Karpas-422 (cell line): ENCODE data around the gene ESRRB. TPM values are rescaled to one million over a fixed set of nuclear protein-coding genes. Genes with fewer than 3 reads are reported as not detected.
"Not testable (repeated sequence)": the region's sequence is repeated elsewhere in the genome, so short reads cannot be mapped to it uniquely, and the experiment has no call there.

Experiments
- DNase-seq: peaks from one replicate; pipeline ENCODE4 v3.0.0-alpha.2; 2015
- H2AFZ ChIP-seq: fragments of 200-600 bp; sonication (generic); 2 replicates; pipeline ENCODE4 v1.6.1; 2014; ENCODE audit warnings: antibody characterized with exemption, low read length, mixed read lengths
- H3K27ac ChIP-seq: fragments of 200-600 bp; sonication (generic); 2 replicates; pipeline ENCODE4 v1.5.1; 2014; ENCODE audit warnings: mild to moderate bottlenecking, low read length, moderate library complexity
- H3K27me3 ChIP-seq: fragments of 200-600 bp; sonication (generic); 2 replicates; pipeline ENCODE4 v1.6.1; 2014; ENCODE audit warnings: low read length, mixed read lengths
- H3K36me3 ChIP-seq: fragments of 200-600 bp; sonication (generic); 2 replicates; pipeline ENCODE4 v1.6.1; 2014; ENCODE audit warnings: low read length, mixed read lengths; ENCODE audit not compliant: insufficient read depth
- H3K4me1 ChIP-seq: fragments of 200-600 bp; sonication (generic); 2 replicates; pipeline ENCODE4 v1.6.1; 2014; ENCODE audit warnings: mild to moderate bottlenecking, low read length, mixed read lengths
- H3K4me2 ChIP-seq: fragments of 200-600 bp; sonication (generic); 2 replicates; pipeline ENCODE4 v1.6.1; 2014; ENCODE audit warnings: low read length, low read depth, mild to moderate bottlenecking; ENCODE audit not compliant: poor library complexity, severe bottlenecking
- H3K4me3 ChIP-seq: fragments of 200-600 bp; sonication (generic); 2 replicates; pipeline ENCODE4 v1.5.1; 2014; ENCODE audit warnings: mild to moderate bottlenecking, antibody characterized with exemption, low read length, mixed read lengths
- H3K79me2 ChIP-seq: fragments of 200-600 bp; sonication (generic); 2 replicates; pipeline ENCODE4 v1.6.1; 2014; ENCODE audit warnings: mild to moderate bottlenecking, low read length, mixed read lengths
- H3K9ac ChIP-seq: fragments of 200-600 bp; sonication (generic); 2 replicates; pipeline ENCODE4 v1.6.0; 2014; ENCODE audit warnings: low read length
- H3K9me2 ChIP-seq: fragments of 200-600 bp; sonication (generic), shearing (Covaris generic); replicated peaks from 2 replicates; pipeline ENCODE4 v1.6.0; 2014; ENCODE audit warnings: mild to moderate bottlenecking, low read length, moderate library complexity; ENCODE audit not compliant: insufficient read depth
- H3K9me3 ChIP-seq: fragments of 300-700, 200-600 bp; sonication (generic); 2 replicates; pipeline ENCODE4 v1.6.1; 2014; ENCODE audit warnings: low read length, mixed read lengths
- H4K20me1 ChIP-seq: fragments of 200-600 bp; sonication (generic); 2 replicates; pipeline ENCODE4 v1.6.1; 2014; ENCODE audit warnings: mild to moderate bottlenecking, antibody characterized with exemption, low read length, low read depth; ENCODE audit not compliant: insufficient read depth
- total RNA-seq: library from RNA; depleted of rRNA; stranded (reverse); fragments of >200 nt; shearing (Covaris generic); gene quantifications from 2 replicates; pipeline ENCODE4 v1.2.3, GENCODE V29; 2014; ENCODE audit warnings: low replicate concordance

Gene ESRRB
- total RNA-seq, 1 experiment from 2014 or later = not detected

DNA sequence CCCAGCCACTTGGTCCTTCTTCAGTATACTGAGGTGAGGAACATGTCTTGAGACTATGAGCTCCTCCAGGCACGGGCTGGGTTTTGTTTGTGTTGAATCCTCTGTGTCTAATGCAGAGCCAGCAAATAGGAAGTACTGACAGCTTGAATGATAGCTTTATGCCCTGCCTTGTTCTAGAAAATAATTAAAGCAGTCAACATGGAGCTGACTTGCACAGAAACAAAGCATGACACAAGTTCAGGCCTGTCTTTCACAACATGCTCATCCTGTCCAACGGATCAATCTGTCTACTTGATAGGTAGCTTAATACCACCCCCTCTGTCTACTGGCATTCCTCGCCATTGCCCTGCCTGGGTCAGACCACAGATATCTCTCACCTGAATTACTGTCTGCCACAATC, 140.9 kb downstream of the ESRRB start:
- Histone ChIP-seq H3K79me2 (no peaks in the 10 kb centered on the region), H3K36me3 (no peaks in the 10 kb centered on the region), H3K9me3 (peaks cover 4% of the 10 kb centered on the region; the same call in 1 of the 2 replicates), H3K27ac (no peak overlapping the region), H3K4me2 (no peak overlapping the region), H2AFZ (no peak overlapping the region), H3K4me3 (no peak overlapping the region), H3K9ac (no peak overlapping the region), H4K20me1 (no peaks in the 10 kb centered on the region), H3K27me3 (no peaks in the 10 kb centered on the region), H3K9me2 (no peaks in the 10 kb centered on the region), H3K4me1 (no peaks in the 10 kb centered on the region)
- DNase-seq = no peak

GRCh38 chr14:76518366-76518765, 142.4 kb downstream of the ESRRB start:
- no peak overlapping the region for H3K27ac ChIP-seq
- no peaks in the 10 kb centered on the region for H4K20me1 ChIP-seq
- no peak overlapping the region for H3K4me3 ChIP-seq
- H2AFZ ChIP-seq = no peak overlapping the region
- no peak overlapping the region for H3K9ac ChIP-seq
- no peaks in the 10 kb centered on the region for H3K36me3 ChIP-seq
- no peaks in the 10 kb centered on the region for H3K79me2 ChIP-seq
- no peaks in the 10 kb centered on the region for H3K27me3 ChIP-seq
- no peak for DNase-seq
- no peaks in the 10 kb centered on the region for H3K4me1 ChIP-seq
- peaks cover 4% of the 10 kb centered on the region; the same call in 1 of the 2 replicates for H3K9me3 ChIP-seq
- H3K9me2 ChIP-seq = no peaks in the 10 kb centered on the region
- H3K4me2 ChIP-seq = no peak overlapping the region

- Histone ChIP-seq H3K27ac (no peak overlapping the region), H3K9me2 (no peaks in the 10 kb centered on the region), H3K79me2 (no peaks in the 10 kb centered on the region), H3K36me3 (no peaks in the 10 kb centered on the region), H3K4me2 (no peak overlapping the region), H3K4me1 (no peaks in the 10 kb centered on the region), H3K9ac (no peak overlapping the region), H3K9me3 (peaks cover 4% of the 10 kb centered on the region; the same call in 1 of the 2 replicates), H2AFZ (no peak overlapping the region), H3K4me3 (no peak overlapping the region), H3K27me3 (no peaks in the 10 kb centered on the region), H4K20me1 (no peaks in the 10 kb centered on the region)
- DNase-seq = no peak
These were observed 149.3 kb downstream of the ESRRB start for GRCh38 chr14:76525106-76525821.

- Histone ChIP-seq H3K27ac (no peak overlapping the region), H3K9me2 (no peaks in the 10 kb centered on the region), H4K20me1 (no peaks in the 10 kb centered on the region), H3K4me2 (no peak overlapping the region), H3K9me3 (no peaks in the 10 kb centered on the region), H3K4me3 (no peak overlapping the region), H3K9ac (no peak overlapping the region), H3K4me1 (no peaks in the 10 kb centered on the region), H2AFZ (no peak overlapping the region), H3K27me3 (no peaks in the 10 kb centered on the region), H3K36me3 (no peaks in the 10 kb centered on the region), H3K79me2 (no peaks in the 10 kb centered on the region)
- no peak for DNase-seq
These were observed 155.1 kb downstream of the ESRRB start for GRCh38 chr14:76531085-76531484.

GRCh38 chr14:76531821-76532318, 155.9 kb downstream of the ESRRB start:
- DNase-seq = no peak
- Histone ChIP-seq H3K27ac (no peak overlapping the region), H2AFZ (no peak overlapping the region), H3K4me2 (no peak overlapping the region), H3K27me3 (no peaks in the 10 kb centered on the region), H3K4me1 (no peaks in the 10 kb centered on the region), H3K9ac (no peak overlapping the region), H4K20me1 (no peaks in the 10 kb centered on the region), H3K36me3 (no peaks in the 10 kb centered on the region), H3K9me2 (no peaks in the 10 kb centered on the region), H3K4me3 (no peak overlapping the region), H3K9me3 (no peaks in the 10 kb centered on the region), H3K79me2 (no peaks in the 10 kb centered on the region)

- not testable (repeated sequence) for H3K27me3 ChIP-seq, H3K27ac ChIP-seq, H3K9me2 ChIP-seq, H2AFZ ChIP-seq, H3K4me1 ChIP-seq, DNase-seq, H3K4me2 ChIP-seq, H4K20me1 ChIP-seq, H3K79me2 ChIP-seq, H3K4me3 ChIP-seq, H3K36me3 ChIP-seq, H3K9ac ChIP-seq, H3K9me3 ChIP-seq
These were observed 160.7 kb downstream of the ESRRB start for GRCh38 chr14:76536636-76537035.

- H3K79me2 ChIP-seq = no peaks in the 10 kb centered on the region
- H3K27ac ChIP-seq = no peak overlapping the region
- no peak overlapping the region for H3K4me2 ChIP-seq
- no peaks in the 10 kb centered on the region for H4K20me1 ChIP-seq
- no peak overlapping the region for H3K4me3 ChIP-seq
- no peak overlapping the region for H2AFZ ChIP-seq
- H3K27me3 ChIP-seq = no peaks in the 10 kb centered on the region
- H3K9me2 ChIP-seq = no peaks in the 10 kb centered on the region
- DNase-seq = no peak
- H3K36me3 ChIP-seq = no peaks in the 10 kb centered on the region
- no peaks in the 10 kb centered on the region for H3K9me3 ChIP-seq
- H3K9ac ChIP-seq = no peak overlapping the region
- no peaks in the 10 kb centered on the region for H3K4me1 ChIP-seq
These were observed 162.1 kb downstream of the ESRRB start for GRCh38 chr14:76537906-76538647.

GRCh38 chr14:76538648-76539008, 162.7 kb downstream of the ESRRB start:
- no peaks in the 10 kb centered on the region for H3K9me2 ChIP-seq
- H3K9ac ChIP-seq = no peak overlapping the region
- H3K4me1 ChIP-seq = no peaks in the 10 kb centered on the region
- no peak for DNase-seq
- no peak overlapping the region for H3K4me3 ChIP-seq
- H3K4me2 ChIP-seq = no peak overlapping the region
- no peaks in the 10 kb centered on the region for H3K9me3 ChIP-seq
- H3K79me2 ChIP-seq = no peaks in the 10 kb centered on the region
- H4K20me1 ChIP-seq = no peaks in the 10 kb centered on the region
- H2AFZ ChIP-seq = no peak overlapping the region
- H3K36me3 ChIP-seq = no peaks in the 10 kb centered on the region
- no peaks in the 10 kb centered on the region for H3K27me3 ChIP-seq
- no peak overlapping the region for H3K27ac ChIP-seq
